ENCODE measurements around the gene IL6. TPM values are rescaled to one million over a fixed set of nuclear protein-coding genes. Genes with fewer than 3 reads are reported as not detected.

Gene IL6
- total RNA-seq, 1 experiment from 2014 or later, result not detected

DNA sequence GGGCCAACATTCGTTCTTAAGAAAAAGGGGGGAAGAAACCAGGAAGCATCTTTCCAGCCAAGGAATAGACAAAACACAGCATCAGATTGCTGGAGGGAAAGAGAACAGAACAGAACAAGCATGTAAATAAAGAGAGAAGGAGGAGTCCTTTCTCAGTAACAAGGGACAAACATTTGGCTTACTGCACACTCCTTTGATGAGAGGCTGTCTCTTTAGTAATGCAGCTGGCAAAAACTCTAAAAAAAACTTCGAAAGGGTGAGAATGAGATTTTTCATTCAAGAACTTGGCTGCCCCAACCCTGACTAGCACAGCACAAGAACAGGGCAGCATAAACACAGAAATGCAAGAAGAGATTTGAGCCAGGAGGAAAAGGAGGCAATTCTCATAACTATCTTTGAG lies 38.9 kb upstream of the IL6 start:
- ChIA-PET CTCF (no interaction called here), RAD21 (ENCODE audit: low non-redundant PET in 1 of 2, low total read pairs in 2 of 2, uncharacterized antibody in 2 of 2, unreplicated experiment in 2 of 2) (no interaction called here), POLR2A (no interaction called here)
- Histone ChIP-seq H3K27ac (ENCODE audit: low read depth, low read length) (no peak overlapping the region), H3K9me2 (ENCODE audit: insufficient read depth) (no peaks in the 10 kb centered on the region), H3K79me2 (ENCODE audit: insufficient read depth, low read length) (no peaks in the 10 kb centered on the region), H3K9me3 (ENCODE audit: control insufficient read depth in 1 of 2, insufficient read depth in 1 of 2, low read depth in 1 of 2, low read length in 2 of 2) (no peaks in the 10 kb centered on the region), H3K27me3 (ENCODE audit: insufficient read depth, low read length) (no peaks in the 10 kb centered on the region), H3K4me2 (ENCODE audit: low read length) (no peak overlapping the region), H4K20me1 (ENCODE audit: insufficient read depth) (no peaks in the 10 kb centered on the region), H2AFZ (ENCODE audit: low read depth, low read length, poor library complexity, severe bottlenecking) (no peak overlapping the region), H3K4me3 (replicated peaks in 1 of 2; ENCODE audit: low read depth in 1 of 2, low read length in 2 of 2) (no peak overlapping the region), H3K4me1 (ENCODE audit: control insufficient read depth in 1 of 2, insufficient read depth in 2 of 2, low read length in 2 of 2) (no peaks in the 10 kb centered on the region), H3K36me3 (ENCODE audit: control insufficient read depth in 1 of 2, insufficient read depth in 2 of 2, low read length in 2 of 2) (no peaks in the 10 kb centered on the region), H3K9ac (ENCODE audit: low read length) (no peak overlapping the region)
- ATAC-seq (no peak), DNase-seq (ENCODE audit: low read depth, low spot score) (no peak)
- TF ChIP-seq CBX3 (IDR thresholded peaks at IDR 0.05; ENCODE audit: low read depth), result no peak
- no peak for TF ChIP-seq EZH2phosphoT487 (IDR thresholded peaks at IDR 0.05; ENCODE audit: borderline replicate concordance)
- TF ChIP-seq ZFX (IDR thresholded peaks at IDR 0.05), result no peak
- no peak for TF ChIP-seq CTCF (IDR thresholded peaks at IDR 0.05 in 2 of 3, conservative IDR thresholded peaks at IDR 0.05 in 1 of 3; ENCODE audit: borderline replicate concordance in 1 of 3, insufficient read depth in 1 of 3, low read depth in 2 of 3, low read length in 2 of 3)
- TF ChIP-seq, protein P1, sequence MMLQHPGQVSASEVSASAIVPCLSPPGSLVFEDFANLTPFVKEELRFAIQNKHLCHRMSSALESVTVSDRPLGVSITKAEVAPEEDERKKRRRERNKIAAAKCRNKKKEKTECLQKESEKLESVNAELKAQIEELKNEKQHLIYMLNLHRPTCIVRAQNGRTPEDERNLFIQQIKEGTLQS (IDR thresholded peaks at IDR 0.05), result no peak
- TF ChIP-seq TCF7L2 (IDR thresholded peaks at IDR 0.05; ENCODE audit: borderline replicate concordance, extremely low read depth, insufficient read depth, insufficient read length), result no peak
- TF ChIP-seq, protein P2, sequence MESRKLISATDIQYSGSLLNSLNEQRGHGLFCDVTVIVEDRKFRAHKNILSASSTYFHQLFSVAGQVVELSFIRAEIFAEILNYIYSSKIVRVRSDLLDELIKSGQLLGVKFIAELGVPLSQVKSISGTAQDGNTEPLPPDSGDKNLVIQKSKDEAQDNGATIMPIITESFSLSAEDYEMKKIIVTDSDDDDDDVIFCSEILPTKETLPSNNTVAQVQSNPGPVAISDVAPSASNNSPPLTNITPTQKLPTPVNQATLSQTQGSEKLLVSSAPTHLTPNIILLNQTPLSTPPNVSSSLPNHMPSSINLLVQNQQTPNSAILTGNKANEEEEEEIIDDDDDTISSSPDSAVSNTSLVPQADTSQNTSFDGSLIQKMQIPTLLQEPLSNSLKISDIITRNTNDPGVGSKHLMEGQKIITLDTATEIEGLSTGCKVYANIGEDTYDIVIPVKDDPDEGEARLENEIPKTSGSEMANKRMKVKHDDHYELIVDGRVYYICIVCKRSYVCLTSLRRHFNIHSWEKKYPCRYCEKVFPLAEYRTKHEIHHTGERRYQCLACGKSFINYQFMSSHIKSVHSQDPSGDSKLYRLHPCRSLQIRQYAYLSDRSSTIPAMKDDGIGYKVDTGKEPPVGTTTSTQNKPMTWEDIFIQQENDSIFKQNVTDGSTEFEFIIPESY (IDR thresholded peaks at IDR 0.05; ENCODE audit: extremely low read depth, insufficient replicate concordance, low read length), result no peak
- no peak for TF ChIP-seq POLR2AphosphoS5 (IDR thresholded peaks at IDR 0.05; ENCODE audit: low read depth, low read length)
- TF ChIP-seq SIN3A (IDR thresholded peaks at IDR 0.05; ENCODE audit: low read depth), result no peak
- TF ChIP-seq, protein P3, sequence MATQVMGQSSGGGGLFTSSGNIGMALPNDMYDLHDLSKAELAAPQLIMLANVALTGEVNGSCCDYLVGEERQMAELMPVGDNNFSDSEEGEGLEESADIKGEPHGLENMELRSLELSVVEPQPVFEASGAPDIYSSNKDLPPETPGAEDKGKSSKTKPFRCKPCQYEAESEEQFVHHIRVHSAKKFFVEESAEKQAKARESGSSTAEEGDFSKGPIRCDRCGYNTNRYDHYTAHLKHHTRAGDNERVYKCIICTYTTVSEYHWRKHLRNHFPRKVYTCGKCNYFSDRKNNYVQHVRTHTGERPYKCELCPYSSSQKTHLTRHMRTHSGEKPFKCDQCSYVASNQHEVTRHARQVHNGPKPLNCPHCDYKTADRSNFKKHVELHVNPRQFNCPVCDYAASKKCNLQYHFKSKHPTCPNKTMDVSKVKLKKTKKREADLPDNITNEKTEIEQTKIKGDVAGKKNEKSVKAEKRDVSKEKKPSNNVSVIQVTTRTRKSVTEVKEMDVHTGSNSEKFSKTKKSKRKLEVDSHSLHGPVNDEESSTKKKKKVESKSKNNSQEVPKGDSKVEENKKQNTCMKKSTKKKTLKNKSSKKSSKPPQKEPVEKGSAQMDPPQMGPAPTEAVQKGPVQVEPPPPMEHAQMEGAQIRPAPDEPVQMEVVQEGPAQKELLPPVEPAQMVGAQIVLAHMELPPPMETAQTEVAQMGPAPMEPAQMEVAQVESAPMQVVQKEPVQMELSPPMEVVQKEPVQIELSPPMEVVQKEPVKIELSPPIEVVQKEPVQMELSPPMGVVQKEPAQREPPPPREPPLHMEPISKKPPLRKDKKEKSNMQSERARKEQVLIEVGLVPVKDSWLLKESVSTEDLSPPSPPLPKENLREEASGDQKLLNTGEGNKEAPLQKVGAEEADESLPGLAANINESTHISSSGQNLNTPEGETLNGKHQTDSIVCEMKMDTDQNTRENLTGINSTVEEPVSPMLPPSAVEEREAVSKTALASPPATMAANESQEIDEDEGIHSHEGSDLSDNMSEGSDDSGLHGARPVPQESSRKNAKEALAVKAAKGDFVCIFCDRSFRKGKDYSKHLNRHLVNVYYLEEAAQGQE (IDR thresholded peaks at IDR 0.05; ENCODE audit: low read depth), result no peak
- no peak for TF ChIP-seq CEBPB (IDR thresholded peaks at IDR 0.05; ENCODE audit: low read depth)
- no peak for TF ChIP-seq ELF1 (IDR thresholded peaks at IDR 0.05; ENCODE audit: borderline replicate concordance, low read depth)
- TF ChIP-seq FOSL1 (IDR thresholded peaks at IDR 0.05; ENCODE audit: low read depth), result no peak
- TF ChIP-seq ZNF274 (IDR thresholded peaks at IDR 0.05; ENCODE audit: low read depth, low read length), result no peak
- TF ChIP-seq, protein P4, sequence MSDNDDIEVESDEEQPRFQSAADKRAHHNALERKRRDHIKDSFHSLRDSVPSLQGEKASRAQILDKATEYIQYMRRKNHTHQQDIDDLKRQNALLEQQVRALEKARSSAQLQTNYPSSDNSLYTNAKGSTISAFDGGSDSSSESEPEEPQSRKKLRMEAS (IDR thresholded peaks at IDR 0.05), result no peak
- no peak for TF ChIP-seq POLR2A (IDR thresholded peaks at IDR 0.05; ENCODE audit: borderline replicate concordance, extremely low read depth, insufficient read depth, insufficient read length)
- no peak for TF ChIP-seq SP1 (IDR thresholded peaks at IDR 0.05; ENCODE audit: low read depth)
- TF ChIP-seq SRF (IDR thresholded peaks at IDR 0.05; ENCODE audit: low read depth), result no peak
- TF ChIP-seq EZH2 (IDR thresholded peaks at IDR 0.05), result no peak
- no TSS peak for BruUV-seq (replicated peaks)
- intact Hi-C loops (cut with micrococcal nuclease), result no loop called here

Measured in HCT116 (cell line).